B cell (primary cell): ENCODE results near the gene RIPOR2.

Experiments used
- CTCF ChIP-seq: fragments of 200-600 bp; IDR thresholded peaks from one replicate; pipeline ENCODE4 v1.8.0; 2022; ENCODE audit warnings: antibody characterized with exemption, mild to moderate bottlenecking
- EZH2 ChIP-seq: IDR thresholded peaks from 2 replicates; pipeline ENCODE4 v1.6.1; 2012; ENCODE audit warnings: borderline replicate concordance, low read depth, mild to moderate bottlenecking, moderate library complexity, low read length; ENCODE audit not compliant: insufficient read depth, poor library complexity, severe bottlenecking

GRCh38 chr6:24916496-24916895 lies 19.3 kb downstream of the RIPOR2 start:
- TF ChIP-seq CTCF (no peak), EZH2 (no peak)
